MM.1S (cell line): ENCODE data around the gene SLC25A34.

Experiments
- DNase-seq: peaks from one replicate; pipeline ENCODE4 v3.0.0-alpha.2; 2015
- H2AFZ ChIP-seq: fragments of 300-600 bp; sonication (generic); 2 replicates; pipeline ENCODE4 v1.6.0; 2016; ENCODE audit warnings: antibody characterized with exemption, low read length
- H3F3A ChIP-seq: fragments of 300-600 bp; sonication (generic); 2 replicates; pipeline ENCODE4 v1.6.1; 2016; ENCODE audit warnings: mild to moderate bottlenecking, antibody characterized with exemption, low read length, moderate library complexity, mixed read lengths; ENCODE audit not compliant: insufficient read depth
- H3K27ac ChIP-seq: fragments of 300-600 bp; sonication (generic); 2 replicates; pipeline ENCODE4 v1.5.1; 2016; ENCODE audit warnings: mild to moderate bottlenecking, low read length
- H3K27me3 ChIP-seq: fragments of 300-600 bp; sonication (generic); replicated peaks from 2 replicates; pipeline ENCODE4 v1.6.0; 2016; ENCODE audit warnings: low read length; ENCODE audit not compliant: insufficient read depth
- H3K36me3 ChIP-seq: fragments of 300-600 bp; sonication (generic); replicated peaks from 2 replicates; pipeline ENCODE4 v1.6.1; 2016; ENCODE audit warnings: mild to moderate bottlenecking, low read length, mixed read lengths; ENCODE audit not compliant: insufficient read depth
- H3K4me1 ChIP-seq: fragments of 300-600 bp; sonication (generic); 2 replicates; pipeline ENCODE4 v1.6.1; 2016; ENCODE audit warnings: low read length, mixed read lengths
- H3K4me2 ChIP-seq: fragments of 300-600 bp; sonication (generic); 2 replicates; pipeline ENCODE4 v1.6.0; 2016; ENCODE audit warnings: low read depth, low read length
- H3K4me3 ChIP-seq: fragments of 300-600 bp; sonication (generic); 2 replicates; pipeline ENCODE4 v1.5.1; 2016; ENCODE audit warnings: low read length, mixed read lengths
- H3K79me2 ChIP-seq: fragments of 300-600 bp; sonication (generic); 2 replicates; pipeline ENCODE4 v1.6.1; 2016; ENCODE audit warnings: mixed run types, low read length, mixed read lengths
- H3K9ac ChIP-seq: fragments of 300-600 bp; sonication (generic); 2 replicates; pipeline ENCODE4 v1.6.1; 2016; ENCODE audit warnings: low read length, mixed read lengths
- H3K9me2 ChIP-seq: fragments of 300-600 bp; sonication (generic); replicated peaks from 2 replicates; pipeline ENCODE4 v1.6.1; 2016; ENCODE audit warnings: mild to moderate bottlenecking, low read length, mixed read lengths; ENCODE audit not compliant: insufficient read depth
- H3K9me3 ChIP-seq: fragments of 300-600 bp; sonication (generic); replicated peaks from 2 replicates; pipeline ENCODE4 v1.6.1; 2016; ENCODE audit warnings: mild to moderate bottlenecking, low read length, mixed read lengths; ENCODE audit not compliant: insufficient read depth
- H4K20me1 ChIP-seq: fragments of 300-600 bp; sonication (generic); 2 replicates; pipeline ENCODE4 v1.6.1; 2016; ENCODE audit warnings: mild to moderate bottlenecking, low read length, moderate library complexity, mixed read lengths; ENCODE audit not compliant: insufficient read depth
- CTCF ChIP-seq: fragments of 300-600 bp; sonication (generic); IDR thresholded peaks from 2 replicates; pipeline ENCODE4 v1.5.1; 2016; ENCODE audit warnings: antibody characterized with exemption, low read length, mixed read lengths
- EZH2 ChIP-seq: fragments of 300-600 bp; sonication (generic); optimal IDR thresholded peaks from 2 replicates; pipeline ENCODE3; 2017; ENCODE audit warnings: low read depth, mild to moderate bottlenecking, antibody characterized with exemption, low read length, mixed read lengths
- EZH2phosphoT487 ChIP-seq: fragments of 300-600 bp; sonication (generic); IDR thresholded peaks from 2 replicates; pipeline ENCODE4 v1.6.1; 2018; ENCODE audit warnings: antibody characterized with exemption, low read length

SLC25A34 gene

GRCh38 chr1:15719381-15720120 lies 16.5 kb upstream of the SLC25A34 start:
- H3K79me2 ChIP-seq = peaks cover 11% of the 10 kb centered on the region
- no peak overlapping the region for H3K9ac ChIP-seq
- DNase-seq = no peak
- H3K4me2 ChIP-seq = no peak overlapping the region
- H3F3A ChIP-seq = no peaks in the 10 kb centered on the region
- H3K4me1 ChIP-seq = no peaks in the 10 kb centered on the region
- H3K27me3 ChIP-seq = no peaks in the 10 kb centered on the region
- no peaks in the 10 kb centered on the region for H3K9me3 ChIP-seq
- no peak overlapping the region for H2AFZ ChIP-seq
- TF ChIP-seq EZH2phosphoT487 (no peak), EZH2 (no peak), CTCF (no peak)
- no peak overlapping the region for H3K4me3 ChIP-seq
- no peaks in the 10 kb centered on the region for H3K36me3 ChIP-seq
- no peaks in the 10 kb centered on the region for H3K9me2 ChIP-seq
- H4K20me1 ChIP-seq = no peaks in the 10 kb centered on the region
- H3K27ac ChIP-seq = no peak overlapping the region

GRCh38 chr1:15720861-15721260 lies 15.2 kb upstream of the SLC25A34 start:
- Histone ChIP-seq H3K27ac (no peak overlapping the region), H4K20me1 (no peaks in the 10 kb centered on the region), H3K9ac (no peak overlapping the region), H3K79me2 (0 out of 2 replicates have a peak, but pooled peaks cover under 1% of the 10 kb centered on the region), H3K4me2 (no peak overlapping the region), H3K4me3 (no peak overlapping the region), H3K27me3 (no peaks in the 10 kb centered on the region), H3K36me3 (no peaks in the 10 kb centered on the region), H3F3A (no peaks in the 10 kb centered on the region), H3K9me3 (no peaks in the 10 kb centered on the region), H3K4me1 (no peaks in the 10 kb centered on the region), H3K9me2 (no peaks in the 10 kb centered on the region), H2AFZ (no peak overlapping the region)
- DNase-seq = no peak
- TF ChIP-seq EZH2 (no peak), EZH2phosphoT487 (no peak), CTCF (no peak)

- H3K36me3 ChIP-seq = no peaks in the 10 kb centered on the region; the same call in 1 of the 2 replicates
- H3K27me3 ChIP-seq = no peaks in the 10 kb centered on the region
- no peaks in the 10 kb centered on the region for H3F3A ChIP-seq
- H3K4me3 ChIP-seq = no peak overlapping the region
- H3K27ac ChIP-seq = no peak overlapping the region
- H3K79me2 ChIP-seq = no peaks in the 10 kb centered on the region
- H2AFZ ChIP-seq = no peak overlapping the region
- no peak overlapping the region for H3K4me2 ChIP-seq
- no peaks in the 10 kb centered on the region for H3K9me2 ChIP-seq
- no peak overlapping the region for H3K9ac ChIP-seq
- no peaks in the 10 kb centered on the region for H4K20me1 ChIP-seq
- TF ChIP-seq EZH2 = no peak
- TF ChIP-seq EZH2phosphoT487 = no peak
- no peak for TF ChIP-seq CTCF
- no peak for DNase-seq
- H3K9me3 ChIP-seq = no peaks in the 10 kb centered on the region
- no peaks in the 10 kb centered on the region for H3K4me1 ChIP-seq
Measured at GRCh38 chr1:15722411-15722810, 13.6 kb upstream of the SLC25A34 start.
